Measurements from ENCODE around the gene WDR33.
"Not testable (repeated sequence)": the region's sequence is repeated elsewhere in the genome, so short reads cannot be mapped to it uniquely, and the experiment has no call there.

WDR33 gene

DNA sequence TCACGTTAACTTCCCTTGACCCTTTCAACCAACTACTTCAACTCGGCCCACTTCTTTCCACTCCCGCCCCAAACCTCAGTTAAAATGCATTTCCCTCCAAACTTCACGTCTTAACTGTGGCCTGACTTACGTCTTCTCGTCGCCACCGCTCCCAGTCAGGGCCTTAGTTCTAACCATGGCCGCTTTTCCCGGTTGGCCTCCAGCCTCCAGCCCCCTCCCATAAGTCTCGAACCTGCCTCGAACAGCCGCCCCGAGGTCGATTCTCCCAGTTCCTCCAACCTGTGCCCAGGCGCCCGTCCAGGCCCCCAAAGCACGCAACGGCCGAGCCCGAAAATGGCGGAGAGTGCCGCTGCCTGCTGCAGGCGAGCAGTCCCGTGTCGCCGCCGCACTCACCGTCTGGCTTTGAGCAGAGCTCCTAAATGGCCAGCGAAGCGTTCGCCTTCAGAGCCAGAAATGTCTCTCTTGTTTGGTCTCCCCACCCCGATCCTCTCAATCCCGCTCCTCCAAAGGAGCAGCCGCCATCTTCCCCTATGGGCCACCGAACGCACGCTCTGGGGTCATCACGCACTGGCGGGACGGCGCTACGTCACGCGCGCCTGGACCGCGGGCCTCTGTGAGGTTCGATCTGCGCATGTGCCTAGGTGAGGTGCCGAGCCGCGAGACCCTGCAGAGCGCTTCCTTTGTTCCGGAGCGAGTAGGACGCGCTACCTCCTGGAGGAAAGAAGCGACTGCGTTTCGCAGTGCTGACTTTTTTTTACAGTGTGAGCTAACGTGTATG lies at the start of gene WDR33:
TSS of gene WDR33 (minus strand) at position 553 of the 778 bp plus-strand sequence. CDS start 40,190 bp downstream, outside the sequence.
- peak; percentile 87 to 90 for DNase-seq (ENCODE audit: extremely low read depth in 1 of 2, low read depth in 1 of 2)

DNA sequence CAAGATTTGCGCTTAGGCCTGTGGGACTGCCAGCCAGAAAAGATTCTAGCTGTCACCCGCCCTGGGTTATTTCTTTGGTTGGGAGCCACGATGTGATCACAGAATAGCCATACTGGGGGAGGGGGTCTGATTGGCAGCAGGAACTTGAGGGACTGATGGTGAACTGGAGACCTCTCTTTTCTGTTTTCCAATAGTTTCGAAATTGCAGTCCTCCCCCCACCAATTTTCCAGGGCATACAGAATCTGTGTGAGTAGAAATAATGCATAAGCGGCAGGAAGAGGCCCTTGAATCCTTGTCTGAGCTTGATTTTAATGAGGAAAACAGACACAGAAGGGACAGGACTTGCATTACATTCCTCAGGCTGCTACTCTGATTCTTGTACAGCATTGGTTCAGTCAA lies 49.2 kb upstream of the WDR33 start:
- no peak for DNase-seq (ENCODE audit: extremely low read depth in 1 of 2, low read depth in 1 of 2)

DNA sequence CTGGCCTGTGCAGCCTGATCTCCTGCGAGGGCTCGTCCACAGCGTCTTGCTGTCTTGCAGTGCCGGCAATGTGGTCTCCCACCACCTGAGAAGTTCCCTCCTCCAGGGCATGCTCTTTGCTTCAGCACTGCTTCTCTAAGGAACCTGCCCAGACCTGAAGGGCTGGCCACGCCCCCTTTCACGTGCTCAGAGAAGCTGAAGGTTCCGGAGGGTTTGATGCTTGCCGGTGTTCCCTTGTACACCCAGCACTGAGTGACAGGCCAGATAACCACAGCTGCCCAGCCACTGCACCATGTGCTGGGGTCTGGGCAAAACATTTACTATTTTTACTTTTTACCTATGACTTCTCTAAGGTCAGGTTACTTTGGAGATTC lies 48.7 kb upstream of the WDR33 start:
- DNase-seq (ENCODE audit: extremely low read depth in 1 of 2, low read depth in 1 of 2): peak; percentile 37 to 46

DNA sequence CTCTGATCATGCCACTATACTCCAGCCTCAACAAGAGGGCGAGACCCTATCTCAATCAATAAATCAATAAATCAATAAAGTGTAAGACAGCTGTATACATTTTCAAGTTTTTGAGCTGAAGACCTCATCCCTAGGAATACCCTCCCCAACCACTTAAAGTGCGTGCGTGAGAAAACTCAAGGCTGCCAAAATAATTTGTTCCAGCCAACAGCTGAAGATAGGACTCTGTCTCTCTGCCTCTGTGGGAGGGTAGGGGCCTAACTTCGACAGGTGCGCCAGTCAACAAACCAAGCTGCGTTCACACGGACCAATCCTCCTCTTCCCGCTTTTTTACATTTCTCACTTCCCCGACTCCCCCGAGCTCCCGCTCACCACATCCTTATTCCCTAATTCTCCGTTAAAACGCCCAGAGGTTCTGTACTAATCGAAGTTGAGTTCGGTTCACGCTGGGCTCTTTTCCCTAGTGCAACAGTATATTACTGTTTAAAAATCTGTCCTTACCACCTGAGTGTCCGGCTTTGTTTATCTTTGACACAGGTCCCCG lies 46.4 kb upstream of the WDR33 start:
- DNase-seq (ENCODE audit: extremely low read depth in 1 of 2, low read depth in 1 of 2): no peak

DNA sequence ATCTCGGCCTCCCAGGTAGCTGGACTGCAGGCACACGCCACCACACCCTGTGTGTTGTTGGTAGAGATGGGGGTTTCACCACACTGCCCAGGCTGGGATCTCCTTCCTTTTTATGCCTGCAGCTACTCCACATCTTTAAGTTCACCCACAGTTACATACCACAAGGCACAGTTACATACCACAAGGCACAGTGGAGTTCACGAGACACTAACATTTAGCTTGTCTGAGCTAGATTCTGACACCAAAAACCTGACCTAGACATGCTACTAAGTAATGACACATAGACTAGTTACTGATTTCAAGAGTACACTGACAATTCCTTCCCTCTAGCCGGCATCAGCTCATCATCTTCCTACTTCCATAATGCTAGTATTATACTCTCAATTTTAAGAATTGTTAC lies 42.7 kb upstream of the WDR33 start:
- DNase-seq (ENCODE audit: extremely low read depth in 1 of 2, low read depth in 1 of 2): no peak

DNA sequence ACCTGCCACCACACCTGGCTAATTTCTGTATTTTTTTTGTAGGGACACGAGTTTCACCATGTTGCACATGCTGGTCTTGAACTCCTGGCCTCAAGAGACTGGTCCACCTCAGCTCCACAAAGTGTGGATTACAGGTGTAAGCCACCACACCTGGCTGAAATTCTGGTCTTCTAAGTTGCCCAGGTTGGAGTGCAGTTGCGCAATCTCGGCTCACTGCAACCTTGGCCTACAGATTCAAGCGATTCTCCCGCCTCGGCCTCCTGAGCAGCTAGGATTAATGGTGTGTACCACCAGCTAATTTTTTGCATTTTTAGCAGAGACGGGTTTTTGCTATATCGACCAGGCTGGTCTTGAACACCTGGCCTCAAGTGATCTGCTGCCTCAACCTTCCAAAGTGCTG lies 41.4 kb upstream of the WDR33 start:
- no peak for DNase-seq (ENCODE audit: extremely low read depth in 1 of 2, low read depth in 1 of 2)

DNA sequence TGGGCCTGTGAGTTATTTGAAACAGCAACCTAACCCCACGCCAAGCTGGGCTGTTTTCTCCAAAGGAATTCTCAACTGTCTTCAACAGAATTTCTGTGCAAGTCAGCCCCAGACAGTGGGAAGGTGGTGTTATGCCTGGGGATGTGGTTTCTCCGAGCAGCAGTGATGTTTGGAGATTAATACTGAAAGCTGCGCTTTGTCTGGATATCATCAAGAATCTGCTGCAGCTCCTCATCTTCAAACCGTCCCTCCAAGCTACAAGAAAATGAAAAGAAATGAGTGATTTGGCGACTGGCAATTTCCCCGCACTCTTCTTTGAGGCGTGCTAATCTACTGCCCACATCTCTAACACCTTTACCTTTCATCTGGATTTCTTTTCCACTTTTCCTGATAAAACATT lies 37.0 kb upstream of the WDR33 start:
- no peak for DNase-seq (ENCODE audit: extremely low read depth in 1 of 2, low read depth in 1 of 2)

DNA sequence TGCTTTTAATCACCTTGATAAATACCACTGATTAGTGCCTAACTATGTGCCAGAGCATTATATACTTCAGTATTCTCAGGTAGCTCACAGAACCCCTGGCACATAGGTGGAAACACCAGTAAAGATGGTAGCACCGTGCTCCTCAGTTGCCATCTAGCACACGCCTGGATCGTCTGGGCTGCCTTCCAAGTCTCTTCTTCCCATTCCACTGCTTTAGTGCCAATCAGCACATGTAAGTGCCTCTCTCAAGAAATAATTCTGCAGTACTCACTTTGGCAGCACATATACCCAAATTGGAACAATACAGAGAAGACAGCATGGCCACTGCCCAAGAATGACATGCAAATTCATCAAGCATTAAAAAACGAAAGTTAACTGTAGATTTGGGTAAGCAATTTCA lies 34.0 kb upstream of the WDR33 start:
- no peak for DNase-seq (ENCODE audit: extremely low read depth in 1 of 2, low read depth in 1 of 2)

DNA sequence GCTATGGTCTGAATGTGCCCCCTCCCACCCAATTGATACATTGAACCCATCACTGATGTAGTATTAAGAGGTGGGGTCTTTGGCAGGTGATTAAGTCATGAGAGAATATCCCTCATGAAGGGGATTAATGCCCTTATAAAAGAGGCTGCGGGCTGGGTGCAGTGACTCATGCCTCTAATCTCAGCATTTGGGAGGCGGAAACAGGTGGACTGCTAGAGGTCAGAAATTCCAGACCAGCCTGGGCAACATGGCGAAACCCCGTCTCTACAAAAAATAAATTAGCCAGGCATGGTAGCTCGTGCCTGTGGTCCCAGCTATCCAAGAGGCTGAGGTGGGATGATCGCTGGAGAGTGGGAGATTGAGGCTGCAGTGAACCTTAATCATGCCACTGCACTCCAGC lies 32.7 kb upstream of the WDR33 start:
- DNase-seq (ENCODE audit: extremely low read depth in 1 of 2, low read depth in 1 of 2): no peak

DNA sequence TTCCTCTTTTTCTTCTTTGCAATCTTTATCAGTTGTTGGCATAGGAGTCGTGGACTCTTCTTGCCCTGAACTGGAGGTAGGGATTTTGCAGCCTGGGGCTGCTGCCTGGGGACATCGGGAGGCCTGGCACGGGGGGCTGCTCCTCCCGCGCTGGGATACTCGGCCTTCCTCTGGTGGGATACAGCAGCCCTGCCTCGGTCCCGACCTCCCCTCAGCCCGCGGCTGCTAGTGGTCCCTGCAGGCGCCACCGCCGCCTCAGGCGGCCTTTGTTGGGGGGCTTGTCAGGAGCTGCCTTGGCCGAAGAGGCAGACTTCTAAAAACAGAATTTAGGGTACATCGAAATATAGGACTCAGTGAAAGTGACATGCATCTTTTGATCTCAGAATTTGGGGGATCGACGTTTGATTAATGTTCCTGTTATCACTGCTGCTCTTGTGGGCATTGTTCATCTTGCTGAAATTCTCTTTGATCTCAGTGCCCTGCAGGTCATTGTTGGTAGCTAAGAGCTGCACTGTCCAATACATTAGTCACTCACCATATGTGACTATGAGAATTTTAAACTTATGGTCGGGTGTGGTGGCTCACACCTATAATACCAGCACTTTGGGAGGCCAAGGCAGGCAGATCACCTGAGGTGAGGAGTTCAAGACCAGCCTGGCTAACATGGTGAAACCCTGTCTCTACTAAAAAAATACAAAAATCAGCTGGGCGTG lies 30.7 kb upstream of the WDR33 start:
- DNase-seq (ENCODE audit: extremely low read depth in 1 of 2, low read depth in 1 of 2): no peak

DNA sequence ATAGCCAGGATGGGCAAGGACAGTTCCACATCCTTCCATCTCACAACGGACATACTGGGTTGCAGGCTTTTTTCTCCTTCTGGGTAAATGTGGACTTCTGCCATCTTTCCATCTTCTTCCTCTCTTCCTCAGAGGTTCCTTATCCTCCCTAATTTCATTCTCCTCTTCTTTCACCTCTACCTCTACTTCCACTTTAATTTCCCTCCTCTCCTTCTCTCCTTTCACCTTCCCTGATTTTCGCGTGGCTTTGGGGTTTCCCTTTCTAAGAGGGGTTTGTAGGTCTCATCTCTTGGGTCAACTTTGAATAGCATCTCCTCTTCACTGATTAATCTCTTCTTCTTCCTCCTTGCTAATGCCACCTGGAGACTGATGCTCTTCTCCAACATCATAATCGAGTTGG lies 29.9 kb upstream of the WDR33 start:
- DNase-seq (ENCODE audit: extremely low read depth in 1 of 2, low read depth in 1 of 2): no peak

DNA sequence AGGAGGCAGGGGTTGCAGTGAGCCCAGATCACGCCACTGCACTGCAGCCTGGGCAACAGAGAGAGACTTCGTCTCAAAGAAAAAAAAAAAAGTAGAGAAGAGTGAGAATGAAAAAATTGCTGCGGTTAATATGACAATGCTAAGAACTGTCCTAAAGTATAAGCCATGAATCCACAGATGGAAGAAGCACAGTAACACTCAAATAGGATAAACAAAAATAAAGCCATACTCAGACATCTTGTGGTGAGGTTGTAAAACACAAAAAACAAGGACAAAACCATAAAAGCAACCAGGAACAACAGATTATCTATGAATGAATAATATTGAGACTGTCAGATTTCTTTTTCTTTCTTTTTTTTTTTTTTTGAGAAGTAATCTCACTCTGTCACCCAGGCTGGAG lies 24.0 kb upstream of the WDR33 start:
- no peak for DNase-seq (ENCODE audit: extremely low read depth in 1 of 2, low read depth in 1 of 2)

DNA sequence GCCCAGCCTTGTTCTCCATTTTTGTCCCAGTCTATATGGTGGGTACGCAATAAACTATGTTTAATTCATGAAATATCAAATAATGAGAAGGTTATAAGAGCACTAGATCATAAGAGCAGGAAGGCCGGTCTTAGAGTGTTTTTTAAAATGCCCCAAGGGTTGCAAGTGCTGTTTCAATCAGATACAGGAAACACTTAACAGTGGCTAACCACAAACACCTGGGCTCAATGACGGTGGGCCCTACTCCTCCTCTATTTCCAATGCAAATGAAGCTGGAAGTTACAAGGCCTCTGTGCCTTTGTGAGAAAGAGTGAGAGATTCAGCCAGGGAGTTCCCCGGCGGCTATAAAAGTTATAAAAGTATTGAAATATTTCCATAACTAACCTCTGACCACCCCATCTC lies 18.9 kb upstream of the WDR33 start:
- no peak for DNase-seq (ENCODE audit: extremely low read depth in 1 of 2, low read depth in 1 of 2)

DNA sequence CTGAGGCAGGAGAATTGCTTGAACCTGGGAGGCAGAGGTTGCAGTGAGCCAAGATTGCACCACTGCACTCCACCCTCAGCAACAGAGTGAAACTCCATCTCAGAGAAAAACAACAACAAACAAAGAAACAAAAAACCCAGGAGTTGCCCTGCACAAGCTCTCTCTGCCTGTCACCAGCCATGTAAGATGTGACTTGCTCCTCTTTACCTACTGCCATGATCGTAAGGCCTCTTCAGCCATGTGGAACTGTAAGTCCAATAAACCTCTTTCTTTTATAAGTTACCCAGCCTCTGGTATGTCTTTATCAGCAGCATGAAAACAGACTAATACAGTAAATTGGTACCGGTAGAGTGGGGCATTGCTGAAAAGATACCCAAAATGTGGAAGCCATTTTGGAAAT lies 15.7 kb upstream of the WDR33 start:
- not testable (repeated sequence) for DNase-seq (ENCODE audit: extremely low read depth in 1 of 2, low read depth in 1 of 2)

DNA sequence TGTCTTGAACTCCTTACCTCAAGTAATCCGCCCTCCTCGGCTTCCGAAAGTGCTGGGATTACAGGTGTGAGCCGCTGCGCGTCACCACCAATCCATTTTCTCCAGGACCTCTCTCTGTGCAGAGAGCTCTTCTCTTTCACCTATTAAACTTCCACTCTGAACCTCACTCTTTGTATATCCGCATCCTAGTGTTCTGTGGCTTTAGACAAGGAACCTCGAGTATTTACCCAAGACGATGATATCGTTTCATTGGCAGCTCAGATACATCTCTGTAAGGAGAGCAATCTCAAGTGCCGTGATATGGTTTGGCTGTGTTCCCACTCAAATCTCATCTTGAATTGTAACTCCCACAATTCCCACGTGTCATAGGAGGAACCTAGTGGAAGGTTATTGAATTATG lies 15.1 kb upstream of the WDR33 start:
- no peak for DNase-seq (ENCODE audit: extremely low read depth in 1 of 2, low read depth in 1 of 2)

DNA sequence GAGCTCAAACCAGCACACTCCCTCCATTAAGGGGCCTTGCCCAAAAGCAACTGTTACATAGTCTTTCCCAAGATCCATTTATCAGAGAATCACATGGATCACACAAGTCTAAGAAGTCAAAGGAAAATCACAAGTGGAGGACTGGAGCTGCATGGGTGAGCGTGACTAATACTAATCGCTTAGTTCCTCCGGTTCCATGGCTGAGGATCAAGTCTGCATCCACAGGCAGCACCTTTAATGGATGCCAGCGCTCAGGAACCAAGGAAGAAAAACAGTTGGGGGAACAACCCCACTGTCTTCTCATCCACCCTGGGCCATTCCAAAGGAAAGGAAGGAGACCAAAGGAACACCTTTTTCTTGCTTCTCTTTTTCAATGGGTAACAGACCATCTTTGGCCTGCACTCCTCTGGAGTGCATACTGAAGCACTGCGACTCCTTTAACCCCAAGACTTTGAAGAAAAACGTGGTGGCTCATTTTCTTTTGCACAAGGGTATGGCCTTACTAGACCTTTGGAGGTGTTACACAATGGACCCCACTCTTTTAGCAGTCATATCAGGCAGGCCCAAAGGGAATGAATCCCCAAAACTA lies 9.2 kb upstream of the WDR33 start:
- DNase-seq (ENCODE audit: extremely low read depth in 1 of 2, low read depth in 1 of 2): no peak

DNA sequence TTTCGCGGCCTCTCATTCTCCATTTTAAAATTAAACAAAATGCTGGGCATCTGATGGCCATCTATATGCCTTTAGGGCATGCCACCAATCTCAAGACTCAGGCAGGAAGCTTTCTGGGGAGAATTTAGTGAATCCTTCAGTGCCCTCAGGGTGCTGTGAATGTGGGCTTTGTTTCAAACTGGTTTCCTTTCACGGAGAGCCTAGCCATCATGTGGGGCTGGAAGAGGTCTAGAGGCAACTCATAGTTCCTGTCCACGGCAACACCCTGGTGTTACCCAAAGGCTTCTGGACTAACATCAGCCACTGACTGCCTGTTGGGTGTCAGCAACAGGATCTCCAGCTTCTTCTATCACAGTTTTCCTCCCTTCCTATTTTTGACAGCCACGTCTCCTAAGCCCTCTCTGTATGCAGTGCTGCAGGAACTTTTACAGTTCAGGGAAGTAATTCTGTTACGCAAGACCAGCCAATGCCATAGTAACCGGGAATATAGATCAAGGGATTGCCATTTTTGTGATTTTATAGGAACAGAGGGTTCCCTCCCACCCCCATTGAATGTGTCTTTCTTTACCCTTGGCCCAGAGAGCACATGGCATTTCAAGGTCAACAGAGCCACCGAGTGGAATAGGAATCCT lies 7.9 kb upstream of the WDR33 start:
- no peak for DNase-seq (ENCODE audit: extremely low read depth in 1 of 2, low read depth in 1 of 2)

DNA sequence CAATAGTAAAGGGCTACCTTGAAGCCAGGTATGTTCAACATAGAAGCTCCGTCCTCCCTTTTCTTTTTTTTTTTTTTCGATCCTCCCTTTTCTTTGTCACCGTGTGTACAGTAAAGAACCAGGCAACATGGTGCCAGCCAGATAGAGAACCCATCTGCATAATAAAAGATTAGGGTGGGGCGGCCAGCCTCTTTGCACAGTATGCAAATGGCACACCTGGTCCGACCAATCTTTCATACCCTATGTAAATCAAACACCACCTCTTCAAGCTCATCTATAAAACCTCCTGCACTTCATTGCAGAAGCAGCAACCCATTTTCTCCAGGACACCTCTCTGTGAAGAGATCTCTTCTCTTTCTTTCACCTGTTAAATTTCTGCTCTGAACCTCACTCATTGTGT lies 7.3 kb upstream of the WDR33 start:
- no peak for DNase-seq (ENCODE audit: extremely low read depth in 1 of 2, low read depth in 1 of 2)

DNA sequence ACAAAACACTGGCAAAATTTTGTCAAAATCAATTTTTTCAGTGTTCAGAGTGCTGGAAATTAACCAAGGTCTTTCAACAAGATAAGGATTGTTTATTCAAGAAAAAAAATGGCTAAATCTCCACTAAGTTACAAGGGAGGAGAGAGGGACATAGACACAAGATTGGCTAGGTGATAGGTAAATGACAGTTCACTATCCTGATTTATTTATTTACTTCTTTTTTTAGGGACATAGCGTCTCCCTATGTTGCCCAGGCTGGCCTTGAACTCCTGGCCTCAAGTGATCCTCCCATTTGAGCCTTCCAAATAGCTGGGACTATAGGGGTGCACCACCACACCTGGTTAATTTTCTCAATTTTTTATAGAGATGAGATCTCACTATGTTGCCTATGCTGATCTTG lies 3.7 kb upstream of the WDR33 start:
- no peak for DNase-seq (ENCODE audit: extremely low read depth in 1 of 2, low read depth in 1 of 2)

DNA sequence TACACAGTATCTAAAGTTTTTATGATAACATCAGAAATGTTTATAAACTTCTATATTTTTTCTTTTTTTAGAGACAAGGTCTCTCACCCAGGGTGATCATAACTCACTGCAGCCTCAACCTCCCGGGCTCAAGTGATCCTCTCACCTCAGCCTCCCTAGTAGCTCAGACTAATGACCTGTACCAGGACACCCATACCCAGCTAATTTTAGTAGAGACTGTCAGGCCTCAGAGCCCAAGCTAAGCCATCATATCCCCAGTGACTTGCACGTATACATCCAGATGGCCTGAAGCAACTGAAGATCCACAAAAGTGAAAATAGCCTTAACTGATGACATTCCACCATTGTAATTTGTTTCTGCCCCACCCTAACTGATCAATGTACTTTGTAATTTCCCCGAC lies 1.5 kb upstream of the WDR33 start:
- DNase-seq (ENCODE audit: extremely low read depth in 1 of 2, low read depth in 1 of 2): not testable (repeated sequence)

Measured in activated CD8-positive, alpha-beta memory T cell treated with anti-CD3 and anti-CD28 coated beads for 1 hour (primary cell).